ENCODE measurements around the gene ZNF488. TPM values are rescaled to one million over a fixed set of nuclear protein-coding genes. Genes with fewer than 3 reads are reported as not detected.
"Not testable (repeated sequence)": the region's sequence is repeated elsewhere in the genome, so short reads cannot be mapped to it uniquely, and the experiment has no call there.

ZNF488 gene
- total and polyA plus RNA-seq, 8 donors = 0.43 to 15.1 (median 0.62) TPM; not detected in 2

DNA sequence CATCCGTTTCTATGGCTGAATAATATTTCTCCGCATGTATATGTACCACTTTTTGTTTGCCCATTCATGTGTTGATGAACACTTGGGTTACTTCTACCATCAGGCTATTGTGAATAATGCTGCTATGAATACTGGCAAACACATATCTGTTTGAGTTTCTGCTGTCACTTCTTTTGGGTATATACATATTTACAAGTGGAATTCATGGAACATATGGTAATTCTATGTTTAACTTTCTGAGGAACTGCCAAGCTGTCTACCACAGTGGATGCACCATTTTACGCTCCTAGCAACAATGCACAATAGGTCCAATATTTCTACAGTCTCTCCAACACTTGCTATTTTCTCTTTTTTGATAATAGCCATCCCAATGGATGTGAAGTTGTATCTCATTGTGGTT is 5.5 kb upstream of the ZNF488 start:
- Histone ChIP-seq H3K27me3 (no peaks in the 10 kb centered on the region), H3K4me3 (no peak overlapping the region), H3K9me3 (no peaks in the 10 kb centered on the region), H3K27ac (no peak overlapping the region), H3K4me1 (peaks cover 0 to 4% (median under 1%) of the 10 kb centered on the region in 4 donors), H3K36me3 (no peaks in the 10 kb centered on the region)
- intact Hi-C loops (cut with DNase I; ENCODE audit: low total_unique reads) = no loop called here
- 87 to 95% (median 93%) methylated on average over 3 of the region's 3 CpGs for WGBS, 5 donors
- DNase-seq = no peak
- no peak for TF ChIP-seq POLR2A (IDR thresholded peaks at IDR 0.05)
- no peak for TF ChIP-seq POLR2AphosphoS5 (IDR thresholded peaks at IDR 0.05)
- TF ChIP-seq EP300 (IDR thresholded peaks at IDR 0.05) = no peak
- TF ChIP-seq, protein P1, sequence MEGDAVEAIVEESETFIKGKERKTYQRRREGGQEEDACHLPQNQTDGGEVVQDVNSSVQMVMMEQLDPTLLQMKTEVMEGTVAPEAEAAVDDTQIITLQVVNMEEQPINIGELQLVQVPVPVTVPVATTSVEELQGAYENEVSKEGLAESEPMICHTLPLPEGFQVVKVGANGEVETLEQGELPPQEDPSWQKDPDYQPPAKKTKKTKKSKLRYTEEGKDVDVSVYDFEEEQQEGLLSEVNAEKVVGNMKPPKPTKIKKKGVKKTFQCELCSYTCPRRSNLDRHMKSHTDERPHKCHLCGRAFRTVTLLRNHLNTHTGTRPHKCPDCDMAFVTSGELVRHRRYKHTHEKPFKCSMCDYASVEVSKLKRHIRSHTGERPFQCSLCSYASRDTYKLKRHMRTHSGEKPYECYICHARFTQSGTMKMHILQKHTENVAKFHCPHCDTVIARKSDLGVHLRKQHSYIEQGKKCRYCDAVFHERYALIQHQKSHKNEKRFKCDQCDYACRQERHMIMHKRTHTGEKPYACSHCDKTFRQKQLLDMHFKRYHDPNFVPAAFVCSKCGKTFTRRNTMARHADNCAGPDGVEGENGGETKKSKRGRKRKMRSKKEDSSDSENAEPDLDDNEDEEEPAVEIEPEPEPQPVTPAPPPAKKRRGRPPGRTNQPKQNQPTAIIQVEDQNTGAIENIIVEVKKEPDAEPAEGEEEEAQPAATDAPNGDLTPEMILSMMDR (IDR thresholded peaks at IDR 0.05) = no peak

DNA sequence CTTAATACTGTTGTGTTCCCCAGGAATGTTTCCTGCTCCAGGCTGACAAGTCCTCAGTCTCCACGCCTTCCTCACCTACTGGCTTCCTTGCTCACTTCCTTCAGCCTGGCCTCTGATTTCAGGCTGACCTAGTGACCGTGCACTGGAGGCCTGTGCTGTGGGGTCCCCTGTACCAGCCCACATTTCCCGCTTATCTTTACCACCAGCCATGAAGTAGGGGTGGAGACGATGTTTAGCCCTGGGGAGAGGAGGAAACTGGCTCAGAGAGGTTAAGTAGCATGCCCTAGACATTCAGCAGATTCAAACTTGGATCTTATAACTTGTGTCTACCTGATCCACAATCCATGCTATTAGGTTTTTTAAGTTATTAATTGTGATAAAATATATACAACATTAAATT is 4.8 kb upstream of the ZNF488 start:
- WGBS, 5 donors = 80 to 89% (median 84%) methylated on average over 4 of the region's 4 CpGs
- H3K36me3 ChIP-seq = no peaks in the 10 kb centered on the region
- TF ChIP-seq EP300 (IDR thresholded peaks at IDR 0.05) (no peak), POLR2AphosphoS5 (IDR thresholded peaks at IDR 0.05) (no peak), POLR2A (IDR thresholded peaks at IDR 0.05) (no peak)
- TF ChIP-seq, protein P1 (IDR thresholded peaks at IDR 0.05) = no peak
- intact Hi-C loops (cut with DNase I; ENCODE audit: low total_unique reads) = no loop called here
- peaks cover 2 to 8% (median 4%) of the 10 kb centered on the region in 4 donors for H3K4me1 ChIP-seq
- H3K4me3 ChIP-seq = no peak overlapping the region
- no peak overlapping the region for H3K27ac ChIP-seq
- H3K9me3 ChIP-seq = no peaks in the 10 kb centered on the region
- DNase-seq = peak in 1 of 2 donors; percentile 7
- no peaks in the 10 kb centered on the region for H3K27me3 ChIP-seq

DNA sequence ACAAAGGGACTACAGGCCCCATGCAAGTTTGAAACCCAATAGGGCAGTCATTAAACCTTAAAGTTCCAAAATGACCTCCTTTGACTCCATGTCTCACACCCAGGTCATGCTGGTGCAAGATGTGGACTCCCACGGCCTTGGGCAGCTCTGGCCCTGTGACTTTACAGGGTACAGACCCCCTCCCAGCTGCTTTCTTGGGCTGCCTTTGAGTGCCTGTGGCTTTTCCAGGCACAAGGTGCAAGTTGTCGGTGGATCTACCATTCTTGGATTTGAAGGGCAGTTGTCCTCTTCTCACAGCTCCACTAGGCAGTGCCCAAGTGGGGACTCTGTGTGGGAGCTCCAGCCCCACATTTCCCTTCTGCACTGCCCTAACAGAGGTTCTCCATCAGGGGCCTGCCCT is 2.0 kb upstream of the ZNF488 start:
- DNase-seq; H3K9me3 ChIP-seq; H3K27me3 ChIP-seq; intact Hi-C loops (cut with DNase I; ENCODE audit: low total_unique reads); H3K36me3 ChIP-seq; H3K27ac ChIP-seq; H3K4me3 ChIP-seq: not testable (repeated sequence)
- H3K4me1 ChIP-seq = peaks cover 12 to 20% (median 16%) of the 10 kb centered on the region in 4 donors
- WGBS, 5 donors = 85 to 96% (median 87%) methylated on average over 2 of the region's 2 CpGs

DNA sequence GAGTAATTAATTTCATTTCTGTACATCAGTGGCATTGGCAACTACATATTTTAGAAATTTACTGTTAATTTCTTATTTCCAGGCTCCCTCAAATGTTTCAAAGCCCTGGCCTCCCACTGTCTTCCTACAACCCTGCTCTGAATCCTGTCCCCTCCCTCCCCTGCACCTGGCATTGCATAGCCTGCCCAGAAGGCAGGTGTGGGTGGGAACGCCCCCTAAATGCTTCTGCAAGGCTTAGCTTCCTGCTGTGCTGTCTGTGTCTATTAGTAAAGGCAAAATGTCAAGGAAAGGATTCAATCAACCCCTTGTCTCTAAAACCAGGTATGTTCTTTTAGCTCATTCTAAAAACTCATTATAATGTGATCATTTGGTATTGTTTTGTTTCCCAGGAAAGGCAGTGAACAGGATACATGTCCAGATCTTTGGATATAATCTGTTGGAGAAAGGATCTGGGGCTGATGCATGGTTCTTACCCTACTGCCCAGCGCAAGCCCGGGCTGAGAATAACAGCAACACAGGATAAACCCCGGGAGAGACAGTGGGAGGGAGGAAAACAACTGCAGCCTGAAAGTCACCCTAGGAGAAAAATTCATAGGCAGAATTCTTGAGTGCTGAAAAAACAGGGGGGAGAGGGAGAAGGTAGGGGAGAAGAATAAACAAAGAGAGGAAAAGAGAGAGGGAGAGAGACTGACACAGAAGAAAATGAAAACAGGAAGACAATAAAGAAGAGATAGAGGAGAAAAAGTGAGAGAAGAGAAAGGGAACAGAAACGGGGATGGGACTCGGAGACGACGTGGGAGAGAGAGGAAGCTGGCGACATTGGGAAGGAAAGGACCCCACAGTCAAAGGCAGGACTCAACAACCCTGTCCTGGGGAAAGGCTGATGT is 589 bp downstream of the ZNF488 start:
- TF ChIP-seq EP300 (IDR thresholded peaks at IDR 0.05) = no peak
- no peak for TF ChIP-seq POLR2A (IDR thresholded peaks at IDR 0.05)
- TF ChIP-seq, protein P1 (IDR thresholded peaks at IDR 0.05) = no peak
- TF ChIP-seq POLR2AphosphoS5 (IDR thresholded peaks at IDR 0.05) = no peak
- intact Hi-C loops (cut with DNase I; ENCODE audit: low total_unique reads) = loop anchor here (5.0 kb wide), 1 partner anchor 1101 kb away; no protein-coding TSS in a partner anchor
- Histone ChIP-seq H3K4me1 (peaks cover 22 to 34% (median 25%) of the 10 kb centered on the region in 4 donors), H3K27ac (peak overlapping the region in 3 of 5 donors; percentile 74 to 87 (median 87)), H3K36me3 (no peaks in the 10 kb centered on the region), H3K27me3 (no peaks in the 10 kb centered on the region), H3K9me3 (no peaks in the 10 kb centered on the region), H3K4me3 (peak overlapping the region; percentile 74 to 83 (median 77))
- DNase-seq = peak; percentile 16 to 49
- WGBS, 5 donors = 15 to 21% (median 17%) methylated on average over 9 of the region's 9 CpGs
